ENCODE measurements around the gene MFAP3.

The MFAP3 gene

GRCh38 chr5:154092356-154093141, 53.8 kb downstream of the MFAP3 start:
- no peak for DNase-seq (ENCODE audit: low read depth)

DNA sequence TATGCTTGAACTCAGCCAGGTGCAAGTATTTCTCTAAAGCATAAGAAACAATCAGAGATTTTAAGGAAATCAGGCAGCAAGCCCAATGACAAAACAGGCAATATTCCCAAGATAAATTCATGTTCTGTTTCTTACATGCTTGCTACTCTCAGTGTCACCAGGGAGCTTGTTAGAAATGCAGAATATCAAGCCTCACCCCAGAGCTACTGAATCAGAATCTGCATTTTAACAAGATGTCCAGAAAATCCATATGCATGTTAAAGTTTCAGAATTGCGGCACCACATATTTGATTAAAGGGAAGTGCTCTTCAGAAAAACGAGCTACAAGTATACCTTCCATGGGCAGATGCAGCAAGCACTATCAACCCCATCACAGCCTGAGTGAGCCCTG, 54.4 kb downstream of the MFAP3 start:
- DNase-seq (ENCODE audit: low read depth): no peak

DNA sequence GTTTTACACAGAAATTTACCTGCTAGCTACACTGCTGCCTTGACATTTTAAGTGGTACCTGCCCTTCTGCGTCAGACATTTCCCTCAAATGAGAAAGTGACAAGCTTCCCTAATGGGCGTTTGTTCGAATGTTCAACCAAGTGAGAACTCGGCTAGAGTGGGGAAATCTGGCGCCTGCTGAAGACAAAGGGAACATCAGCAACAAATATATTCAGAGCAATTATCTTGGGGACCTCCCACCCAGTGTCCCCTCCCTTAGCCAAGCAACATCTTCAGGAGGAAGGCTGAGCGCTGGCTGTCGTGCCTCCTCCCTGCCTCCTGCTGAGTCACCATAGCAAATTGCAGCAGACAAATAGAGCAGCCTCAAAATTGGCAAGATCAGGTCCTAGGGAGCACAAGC, 57.1 kb downstream of the MFAP3 start:
- DNase-seq (ENCODE audit: low read depth): no peak

DNA sequence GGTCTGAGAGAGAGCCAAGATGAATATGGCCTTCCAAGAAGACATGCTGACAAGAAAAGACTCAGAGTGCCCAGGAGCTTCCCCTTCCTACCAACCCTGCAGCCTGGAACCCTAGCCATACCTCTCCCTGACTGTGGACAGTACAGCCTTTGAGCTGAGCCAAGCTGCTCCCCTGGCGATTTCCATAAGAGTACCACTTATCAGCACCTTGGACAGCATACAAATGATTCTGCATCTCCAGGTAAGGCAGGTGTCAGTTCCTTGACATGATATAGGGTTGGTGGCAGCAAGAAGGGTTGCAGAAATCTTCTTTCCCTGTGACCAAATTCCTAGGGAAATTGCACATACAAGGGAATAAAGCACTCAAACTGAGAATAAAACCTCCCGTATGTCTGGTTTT, 58.3 kb downstream of the MFAP3 start:
- no peak for DNase-seq (ENCODE audit: low read depth)

DNA sequence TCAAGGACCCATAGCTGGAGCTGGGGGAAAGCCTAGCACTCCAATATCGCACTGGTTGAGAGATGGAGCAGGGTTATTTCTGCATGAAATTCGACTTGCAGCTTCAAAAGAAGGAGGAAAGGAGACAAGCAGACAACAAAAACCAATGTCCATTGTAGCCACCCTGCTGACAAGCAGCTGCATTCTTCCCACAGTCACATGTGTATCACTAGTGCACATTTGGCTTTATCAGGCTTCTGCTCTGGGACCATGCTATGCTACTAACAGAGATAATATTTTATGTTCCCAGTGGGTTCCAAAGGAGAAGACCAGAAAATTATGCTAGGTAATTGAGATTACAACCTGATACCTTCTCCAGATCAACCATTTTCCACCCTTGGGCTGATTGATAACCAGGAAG, 59.7 kb downstream of the MFAP3 start:
- no peak for DNase-seq (ENCODE audit: low read depth)

DNA sequence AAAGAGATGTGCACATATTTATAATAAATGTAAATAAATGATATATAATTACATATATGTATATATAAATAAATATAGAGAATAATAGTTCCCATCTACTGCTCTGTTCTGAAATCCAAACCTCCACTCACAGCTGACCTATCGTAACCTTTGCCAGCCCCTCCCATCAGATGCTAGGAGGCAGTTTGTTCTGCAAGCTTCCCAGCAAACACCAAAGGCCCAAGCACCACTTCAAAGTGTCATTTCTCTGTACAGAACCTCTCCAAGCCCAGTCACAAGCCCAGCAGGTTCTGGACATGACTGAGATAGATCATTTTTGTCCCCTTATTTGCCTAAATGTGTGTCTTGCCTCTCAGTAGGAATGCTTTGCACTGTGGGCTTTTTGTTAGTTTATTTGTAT, 62.4 kb downstream of the MFAP3 start:
- no peak for DNase-seq (ENCODE audit: low read depth)

- DNase-seq (ENCODE audit: low read depth): no peak
Measured at GRCh38 chr5:154103233-154103632, 64.5 kb downstream of the MFAP3 start.
